ENCODE measurements around the gene SLC44A2. TPM values are rescaled to one million over a fixed set of nuclear protein-coding genes. Genes with fewer than 3 reads are reported as not detected.
A peak's percentile ranks its signal among the peaks of the same experiment; 100 is the strongest.

The SLC44A2 gene
- polyA plus RNA-seq, 1 donor from 2014 or later, result 332 TPM

- no peaks in the 10 kb centered on the region for H3K9me3 Mint-ChIP-seq
- peaks cover 2% of the 10 kb centered on the region for H3K36me3 Mint-ChIP-seq
- H3K27me3 Mint-ChIP-seq, result no peaks in the 10 kb centered on the region
- peaks cover 16 to 21% (median 19%) of the 10 kb centered on the region in 3 donors for H3K4me1 Mint-ChIP-seq
- peak overlapping the region; percentile 87 to 97 (median 96) for H3K4me3 Mint-ChIP-seq
- H3K27ac Mint-ChIP-seq, result peak overlapping the region; percentile 96 to 99 (median 99)
These were observed 22.1 kb upstream of the SLC44A2 start for GRCh38 chr19:10603084-10603872.

- H3K9me3 Mint-ChIP-seq, result no peaks in the 10 kb centered on the region
- H3K4me3 Mint-ChIP-seq, result peak overlapping the region; percentile 87 to 97 (median 96)
- H3K4me1 Mint-ChIP-seq, result peaks cover 16 to 21% (median 19%) of the 10 kb centered on the region in 3 donors
- no peaks in the 10 kb centered on the region for H3K27me3 Mint-ChIP-seq
- peak overlapping the region; percentile 96 to 99 (median 99) for H3K27ac Mint-ChIP-seq
- peaks cover 2% of the 10 kb centered on the region for H3K36me3 Mint-ChIP-seq
These were observed 21.4 kb upstream of the SLC44A2 start for GRCh38 chr19:10603873-10604459.

GRCh38 chr19:10604460-10604980 lies 20.8 kb upstream of the SLC44A2 start:
- Mint-ChIP-seq H3K27me3 (no peaks in the 10 kb centered on the region), H3K9me3 (no peaks in the 10 kb centered on the region), H3K4me1 (peaks cover 16 to 21% (median 20%) of the 10 kb centered on the region in 3 donors), H3K36me3 (peaks cover 2% of the 10 kb centered on the region), H3K4me3 (peak overlapping the region; percentile 87 to 97 (median 96)), H3K27ac (peak overlapping the region; percentile 96 to 99 (median 99))

- peaks cover 13 to 27% (median 19%) of the 10 kb centered on the region in 3 donors for H3K4me1 Mint-ChIP-seq
- peak overlapping the region in 1 of 4 donors; percentile 54 for H3K4me3 Mint-ChIP-seq
- peaks cover 2% of the 10 kb centered on the region for H3K36me3 Mint-ChIP-seq
- peak overlapping the region in 2 of 3 donors; percentile 53 to 78 for H3K27ac Mint-ChIP-seq
- H3K27me3 Mint-ChIP-seq, result no peaks in the 10 kb centered on the region
- no peaks in the 10 kb centered on the region for H3K9me3 Mint-ChIP-seq
These were observed 13.4 kb upstream of the SLC44A2 start for GRCh38 chr19:10611907-10612306.

GRCh38 chr19:10612499-10613119 lies 12.7 kb upstream of the SLC44A2 start:
- peaks cover 4% of the 10 kb centered on the region for H3K36me3 Mint-ChIP-seq
- H3K27ac Mint-ChIP-seq, result peak overlapping the region in 1 of 3 donors; percentile 78
- H3K9me3 Mint-ChIP-seq, result no peaks in the 10 kb centered on the region
- H3K4me3 Mint-ChIP-seq, result no peak overlapping the region
- peaks cover 16 to 30% (median 17%) of the 10 kb centered on the region in 3 donors for H3K4me1 Mint-ChIP-seq
- no peaks in the 10 kb centered on the region for H3K27me3 Mint-ChIP-seq

- peaks cover 4% of the 10 kb centered on the region for H3K36me3 Mint-ChIP-seq
- no peaks in the 10 kb centered on the region for H3K27me3 Mint-ChIP-seq
- no peaks in the 10 kb centered on the region for H3K9me3 Mint-ChIP-seq
- peaks cover 19 to 31% (median 23%) of the 10 kb centered on the region in 3 donors for H3K4me1 Mint-ChIP-seq
- peak overlapping the region; percentile 71 to 98 (median 82) for H3K27ac Mint-ChIP-seq
- peak overlapping the region; percentile 43 to 92 (median 76) for H3K4me3 Mint-ChIP-seq
These were observed 9.8 kb upstream of the SLC44A2 start for GRCh38 chr19:10615429-10616023.

- Mint-ChIP-seq H3K4me1 (peaks cover 25 to 40% (median 35%) of the 10 kb centered on the region in 3 donors), H3K4me3 (peak overlapping the region in 1 of 4 donors; percentile 73), H3K36me3 (peaks cover 4% of the 10 kb centered on the region), H3K27me3 (no peaks in the 10 kb centered on the region), H3K27ac (peak overlapping the region in 2 of 3 donors; percentile 79 to 80), H3K9me3 (no peaks in the 10 kb centered on the region)
These were observed 7.8 kb upstream of the SLC44A2 start for GRCh38 chr19:10617409-10618121.

GRCh38 chr19:10618846-10619245 lies 6.5 kb upstream of the SLC44A2 start:
- H3K9me3 Mint-ChIP-seq, result no peaks in the 10 kb centered on the region
- H3K4me1 Mint-ChIP-seq, result peaks cover 20 to 34% (median 31%) of the 10 kb centered on the region in 3 donors
- no peaks in the 10 kb centered on the region for H3K27me3 Mint-ChIP-seq
- H3K27ac Mint-ChIP-seq, result no peak overlapping the region
- H3K36me3 Mint-ChIP-seq, result peaks cover 2% of the 10 kb centered on the region
- H3K4me3 Mint-ChIP-seq, result no peak overlapping the region

- H3K36me3 Mint-ChIP-seq, result peaks cover 2% of the 10 kb centered on the region
- H3K9me3 Mint-ChIP-seq, result no peaks in the 10 kb centered on the region
- no peaks in the 10 kb centered on the region for H3K27me3 Mint-ChIP-seq
- H3K4me3 Mint-ChIP-seq, result peak overlapping the region in 1 of 4 donors; percentile 43
- peak overlapping the region in 2 of 3 donors; percentile 9 to 72 for H3K27ac Mint-ChIP-seq
- peaks cover 23 to 29% (median 27%) of the 10 kb centered on the region in 3 donors for H3K4me1 Mint-ChIP-seq
These were observed 4.6 kb upstream of the SLC44A2 start for GRCh38 chr19:10620786-10621185.

- Mint-ChIP-seq H3K36me3 (peaks cover 2% of the 10 kb centered on the region), H3K27me3 (no peaks in the 10 kb centered on the region), H3K4me3 (peak overlapping the region in 1 of 4 donors; percentile 60), H3K4me1 (peaks cover 20 to 26% (median 22%) of the 10 kb centered on the region in 3 donors), H3K9me3 (no peaks in the 10 kb centered on the region), H3K27ac (peak overlapping the region in 2 of 3 donors; percentile 48 to 53)
These were observed 3.4 kb upstream of the SLC44A2 start for GRCh38 chr19:10621966-10622365.

GRCh38 chr19:10624585-10624984 lies 768 bp upstream of the SLC44A2 start:
- peaks cover 14 to 18% (median 18%) of the 10 kb centered on the region in 3 donors for H3K4me1 Mint-ChIP-seq
- no peaks in the 10 kb centered on the region for H3K27me3 Mint-ChIP-seq
- H3K4me3 Mint-ChIP-seq, result no peak overlapping the region
- H3K27ac Mint-ChIP-seq, result peak overlapping the region in 2 of 3 donors; percentile 23 to 28
- peaks cover 4% of the 10 kb centered on the region for H3K36me3 Mint-ChIP-seq
- no peaks in the 10 kb centered on the region for H3K9me3 Mint-ChIP-seq

GRCh38 chr19:10625762-10626138 lies 397 bp downstream of the SLC44A2 start:
- Mint-ChIP-seq H3K9me3 (no peaks in the 10 kb centered on the region), H3K36me3 (peaks cover 4% of the 10 kb centered on the region), H3K27me3 (no peaks in the 10 kb centered on the region), H3K4me1 (peaks cover 11 to 14% (median 13%) of the 10 kb centered on the region in 3 donors), H3K4me3 (no peak overlapping the region), H3K27ac (no peak overlapping the region)

- no peaks in the 10 kb centered on the region for H3K9me3 Mint-ChIP-seq
- peaks cover 4% of the 10 kb centered on the region for H3K36me3 Mint-ChIP-seq
- peak overlapping the region in 1 of 3 donors; percentile 62 for H3K27ac Mint-ChIP-seq
- no peak overlapping the region for H3K4me3 Mint-ChIP-seq
- H3K27me3 Mint-ChIP-seq, result no peaks in the 10 kb centered on the region
- H3K4me1 Mint-ChIP-seq, result peaks cover 0 to 5% (median 0%) of the 10 kb centered on the region in 3 donors
These were observed 6.5 kb downstream of the SLC44A2 start for GRCh38 chr19:10631874-10632273.

GRCh38 chr19:10634430-10634829 lies 9.1 kb downstream of the SLC44A2 start:
- Mint-ChIP-seq H3K4me3 (peak overlapping the region in 1 of 4 donors; percentile 27), H3K27me3 (no peaks in the 10 kb centered on the region), H3K36me3 (no peaks in the 10 kb centered on the region), H3K4me1 (peaks cover 5 to 8% (median 6%) of the 10 kb centered on the region in 3 donors), H3K27ac (no peak overlapping the region), H3K9me3 (no peaks in the 10 kb centered on the region)
